BJ (cell line): ENCODE results near the gene SRGAP1. TPM values are rescaled to one million over a fixed set of nuclear protein-coding genes. Genes with fewer than 3 reads are reported as not detected.
A peak's percentile ranks its signal among the peaks of the same experiment; 100 is the strongest.

Experiments used
- CTCF ChIA-PET: fragments of 350-600 bp; formaldehyde crosslinking; extraction: SDS; loops from one replicate; lab custom pipeline; 2021; ENCODE audit warnings: antibody characterized with exemption, inconsistent platforms; lab: Yijun Ruan, JAX
- POLR2A ChIA-PET: fragments of 300-600 bp; sonication (Branson Sonifier 250); formaldehyde crosslinking; extraction: SDS; loops from one replicate; lab custom pipeline; 2021; ENCODE audit warnings: antibody characterized with exemption; lab: Charles Lee
- DNase-seq: peaks from one replicate; pipeline ENCODE4 v3.0.0-alpha.2; 2011; ENCODE audit warnings: low read depth
- H3K27me3 ChIP-seq: 2 replicates; pipeline ENCODE4 v1.6.0; 2011; ENCODE audit warnings: low read length; ENCODE audit not compliant: control insufficient read depth, insufficient read depth
- H3K36me3 ChIP-seq: 2 replicates; pipeline ENCODE4 v1.5.1; 2011; ENCODE audit warnings: low read length; ENCODE audit not compliant: control insufficient read depth, insufficient read depth
- H3K4me3 ChIP-seq: 2 replicates; pipeline ENCODE4 v1.5.1; 2011; ENCODE audit warnings: low read depth, mild to moderate bottlenecking, control low read depth, low read length
- CTCF ChIP-seq: IDR thresholded peaks from 2 replicates; pipeline ENCODE4 v1.5.1; 2011; ENCODE audit warnings: low read depth, mild to moderate bottlenecking, control low read depth, inconsistent platforms, low read length, moderate library complexity; ENCODE audit not compliant: insufficient read depth
- polyA plus RNA-seq: library from polyadenylated mRNA; depleted of rRNA; stranded (reverse); fragments of >200 nt; gene quantifications from 2 replicates; pipeline ENCODE4 v1.2.3, GENCODE V29; 2011

The SRGAP1 gene
- polyA plus RNA-seq, 1 experiment, result 15.7 TPM

- ChIA-PET CTCF (interaction anchor here (0.6 to 1.4 kb wide), 5 partner anchors 9 to 240 kb away, joined by 3 to 6 read pairs (median 3); no protein-coding TSS in a partner anchor), POLR2A (interaction anchor here (0.6 kb wide), 1 partner anchor 23 kb away, joined by 3 read pairs; no protein-coding TSS in a partner anchor)
- no peaks in the 10 kb centered on the region for H3K27me3 ChIP-seq
- no peak overlapping the region for H3K4me3 ChIP-seq
- peak; percentile 68 for DNase-seq
- H3K36me3 ChIP-seq, result peaks cover 5% of the 10 kb centered on the region
- no peak for TF ChIP-seq CTCF
Observed at GRCh38 chr12:64083285-64084210, 239.0 kb downstream of the SRGAP1 start.

GRCh38 chr12:64085154-64085553 is 240.7 kb downstream of the SRGAP1 start:
- POLR2A ChIA-PET, result no interaction called here
- Histone ChIP-seq H3K27me3 (no peaks in the 10 kb centered on the region), H3K36me3 (no peaks in the 10 kb centered on the region), H3K4me3 (no peak overlapping the region)
- CTCF ChIA-PET, result no interaction called here
- no peak for TF ChIP-seq CTCF
- no peak for DNase-seq

GRCh38 chr12:64085996-64086395 is 241.5 kb downstream of the SRGAP1 start:
- TF ChIP-seq CTCF, result no peak
- Histone ChIP-seq H3K4me3 (no peak overlapping the region), H3K27me3 (no peaks in the 10 kb centered on the region), H3K36me3 (no peaks in the 10 kb centered on the region)
- DNase-seq, result no peak
- ChIA-PET POLR2A (interaction anchor here (0.6 kb wide), 1 partner anchor 9 kb away, joined by 4 read pairs; no protein-coding TSS in a partner anchor), CTCF (interaction anchor here (4.5 kb wide), 1 partner anchor 242 kb away, joined by 23 read pairs; the partner anchor contains the start of gene SRGAP1)

- TF ChIP-seq CTCF, result no peak
- POLR2A ChIA-PET, result no interaction called here
- CTCF ChIA-PET, result interaction anchor here (4.5 kb wide), 1 partner anchor 243 kb away, joined by 23 read pairs; the partner anchor contains the start of gene SRGAP1
- no peak for DNase-seq
- Histone ChIP-seq H3K4me3 (no peak overlapping the region), H3K36me3 (no peaks in the 10 kb centered on the region), H3K27me3 (no peaks in the 10 kb centered on the region)
Observed at GRCh38 chr12:64086946-64087345, 242.4 kb downstream of the SRGAP1 start.

- H3K4me3 ChIP-seq, result no peak overlapping the region
Observed at GRCh38 chr12:64087761-64088160, 243.3 kb downstream of the SRGAP1 start.

More at GRCh38 chr12:64087761-64088160, 243.3 kb downstream of the SRGAP1 start:
- H3K36me3 ChIP-seq, result no peaks in the 10 kb centered on the region
- TF ChIP-seq CTCF, result no peak
- H3K27me3 ChIP-seq, result no peaks in the 10 kb centered on the region
- no peak for DNase-seq
- CTCF ChIA-PET, result interaction anchor here (1.2 to 4.5 kb wide), 3 partner anchors 16 to 244 kb away, joined by 4 to 23 read pairs (median 4); partner anchors contain the start of gene SRGAP1
- POLR2A ChIA-PET, result interaction anchor here (0.5 kb wide), 1 partner anchor 29 kb away, joined by 7 read pairs; no protein-coding TSS in a partner anchor
